HG03457 (cell line): ENCODE data around the gene CCDC90B.
A peak's percentile ranks its signal among the peaks of the same experiment; 100 is the strongest.
"Not testable (repeated sequence)": the region's sequence is repeated elsewhere in the genome, so short reads cannot be mapped to it uniquely, and the experiment has no call there.

Source experiments
- ATAC-seq: cut with Tn5 transposase; IDR thresholded peaks from one replicate; pipeline ENCODE4 v1.9.1; 2021; ENCODE audit warnings: moderate number of reproducible peaks; ENCODE audit not compliant: unreplicated experiment

CCDC90B gene

DNA sequence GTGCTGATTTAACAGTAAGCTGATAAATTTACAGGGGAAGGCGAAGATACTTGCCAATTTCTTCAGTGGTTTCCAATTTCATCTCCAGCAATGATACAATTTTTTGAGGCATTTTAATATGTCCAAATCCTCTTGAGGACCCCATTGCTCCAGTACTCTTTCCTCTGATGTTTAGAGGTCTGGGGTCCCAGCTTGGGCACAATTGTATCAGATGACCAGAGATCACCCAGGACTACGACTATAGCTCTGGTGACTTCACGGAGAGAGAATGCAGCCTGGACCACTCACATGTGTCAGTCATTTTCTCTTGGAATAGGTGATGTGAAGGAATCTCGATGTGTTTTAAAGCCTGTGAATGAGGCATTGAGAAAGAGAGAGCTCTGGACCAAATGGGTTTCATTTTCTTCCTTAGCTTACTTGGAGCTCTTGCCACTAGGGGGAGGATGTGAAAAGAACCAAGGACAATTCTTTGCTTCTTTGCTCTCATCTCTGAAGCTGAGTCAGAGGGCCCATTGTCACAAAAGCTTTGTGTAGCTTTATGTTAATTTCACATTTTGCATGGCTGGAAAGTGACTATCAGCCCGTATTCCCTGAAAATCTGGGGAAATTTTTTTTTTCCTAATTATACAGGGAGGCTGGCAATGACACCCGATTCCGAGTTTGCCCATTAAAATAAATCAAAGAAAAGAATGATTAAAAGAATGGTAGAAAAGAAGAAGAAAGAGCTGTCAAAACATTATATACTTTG is 6.7 kb upstream of the CCDC90B start:
- no peak for ATAC-seq

GRCh38 chr11:83287631-83288030 is 1.5 kb upstream of the CCDC90B start:
- ATAC-seq, result no peak

DNA sequence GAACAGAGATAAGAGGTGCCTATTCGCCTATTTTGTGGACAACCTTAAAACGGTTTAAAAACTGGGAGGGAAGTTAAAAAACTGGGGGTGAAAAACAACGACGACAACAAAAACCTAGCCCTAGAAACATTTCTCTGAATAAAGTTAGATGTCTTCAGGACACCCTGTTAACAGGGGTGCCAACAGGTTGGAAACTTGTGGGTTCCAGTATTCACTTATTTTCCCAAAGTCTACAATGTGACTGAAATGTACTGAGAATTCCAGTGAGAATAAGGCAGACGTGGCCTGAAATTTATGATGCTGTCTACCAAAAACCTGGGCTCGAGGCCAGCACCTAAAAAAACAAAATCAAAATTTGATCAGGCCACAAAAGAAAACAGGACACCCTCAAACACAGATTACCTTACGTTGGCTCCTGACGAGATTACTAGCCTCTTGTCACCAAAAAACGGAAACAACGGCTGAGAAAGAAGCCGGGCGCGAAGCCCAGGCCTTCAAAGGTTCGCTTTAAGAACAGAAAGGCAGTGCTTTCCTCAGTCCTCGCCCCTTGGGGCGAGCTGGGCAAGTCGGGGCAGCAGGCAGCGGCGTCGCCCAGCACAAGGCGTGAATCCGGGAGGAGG is 906 bp downstream of the CCDC90B start:
- ATAC-seq, result peak; percentile 38

- no peak for ATAC-seq
These were observed 1.5 kb downstream of the CCDC90B start for GRCh38 chr11:83284501-83285150.

GRCh38 chr11:83282084-83282716 is 4.0 kb downstream of the CCDC90B start:
- ATAC-seq, result no peak

DNA sequence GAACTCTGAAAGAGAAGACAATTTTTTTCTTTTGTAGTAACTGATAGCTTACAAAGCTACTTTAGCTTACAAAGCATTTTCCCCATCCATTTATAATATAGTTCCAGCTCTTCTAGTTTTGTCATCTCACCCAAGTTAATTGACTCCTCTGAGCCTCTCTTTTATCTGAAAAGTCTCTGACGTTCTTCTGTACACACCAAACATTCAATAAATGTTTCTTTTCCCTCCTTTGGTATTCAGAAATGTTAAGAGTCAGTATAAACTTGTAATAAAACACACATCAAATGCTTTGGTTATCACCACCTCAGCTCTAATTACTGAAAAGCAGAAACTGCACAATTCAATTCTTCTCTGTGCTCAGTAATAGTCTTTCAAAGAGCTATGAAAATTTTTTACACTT is 5.9 kb downstream of the CCDC90B start:
- no peak for ATAC-seq

DNA sequence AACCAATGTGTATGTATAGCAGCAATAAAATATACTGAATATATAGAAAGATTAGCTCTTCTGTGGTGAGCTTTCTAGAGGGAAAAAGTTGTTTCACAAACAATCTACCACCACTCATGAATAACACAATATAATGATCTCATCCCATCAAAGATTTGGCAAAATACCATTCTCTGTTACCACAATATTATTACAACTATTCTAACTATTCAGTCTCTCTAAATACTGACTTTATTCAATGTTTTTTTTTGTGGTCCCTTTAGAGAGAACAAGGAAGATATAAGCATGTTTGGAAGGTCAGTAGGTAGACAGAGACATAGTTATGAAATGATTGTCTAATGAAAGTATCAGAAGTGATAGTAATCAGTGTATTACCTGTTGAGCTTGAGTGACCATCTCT is 7.8 kb downstream of the CCDC90B start:
- no peak for ATAC-seq

- no peak for ATAC-seq
These were observed 10.1 kb downstream of the CCDC90B start for GRCh38 chr11:83275888-83276641.

DNA sequence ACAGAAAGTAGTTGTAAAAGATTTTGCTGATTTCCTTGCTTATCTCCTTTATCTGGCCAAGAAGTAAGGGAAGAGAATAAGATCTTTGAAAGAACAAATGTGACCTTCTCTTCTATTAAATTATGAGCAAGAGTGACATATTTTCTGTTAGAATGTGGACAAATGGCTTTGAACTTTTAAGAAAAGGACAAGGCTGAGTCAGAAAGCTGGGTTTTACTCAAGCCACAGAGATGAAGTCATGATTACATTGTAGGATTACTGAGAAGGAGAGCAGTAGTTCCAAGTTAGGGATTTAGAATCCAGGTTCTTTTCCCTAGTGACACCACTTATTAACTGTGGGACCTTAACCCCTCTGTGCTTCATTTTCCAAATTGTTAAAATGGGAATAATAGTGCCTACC is 13.5 kb downstream of the CCDC90B start:
- no peak for ATAC-seq

GRCh38 chr11:83271734-83272133 is 14.4 kb downstream of the CCDC90B start:
- not testable (repeated sequence) for ATAC-seq

GRCh38 chr11:83269080-83269479 is 17.1 kb downstream of the CCDC90B start:
- not testable (repeated sequence) for ATAC-seq

GRCh38 chr11:83265331-83265730 is 20.8 kb downstream of the CCDC90B start:
- no peak for ATAC-seq

GRCh38 chr11:83259559-83259958 is 26.6 kb downstream of the CCDC90B start:
- ATAC-seq, result no peak

- ATAC-seq, result no peak
These were observed 28.4 kb downstream of the CCDC90B start for GRCh38 chr11:83257761-83258168.

- no peak for ATAC-seq
These were observed 29.4 kb downstream of the CCDC90B start for GRCh38 chr11:83256602-83257340.

DNA sequence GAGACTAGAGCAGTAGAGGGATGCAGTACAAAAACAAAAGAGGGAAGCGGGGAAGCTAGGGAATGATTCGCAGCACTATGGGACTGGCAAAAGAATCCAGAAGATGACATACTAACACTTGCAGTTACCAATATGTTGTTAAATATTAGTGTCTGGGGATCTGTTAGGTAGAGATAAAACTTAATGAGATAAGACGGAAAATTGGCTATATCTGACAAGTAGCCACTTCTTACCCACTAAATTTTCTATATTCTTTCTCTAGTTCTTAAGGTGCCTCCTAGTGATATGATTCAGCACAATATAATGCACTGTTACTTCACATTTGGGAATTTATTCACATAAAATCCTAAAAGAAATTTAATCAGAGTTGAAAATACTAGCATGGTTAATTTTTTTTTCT is 30.8 kb downstream of the CCDC90B start:
- no peak for ATAC-seq

DNA sequence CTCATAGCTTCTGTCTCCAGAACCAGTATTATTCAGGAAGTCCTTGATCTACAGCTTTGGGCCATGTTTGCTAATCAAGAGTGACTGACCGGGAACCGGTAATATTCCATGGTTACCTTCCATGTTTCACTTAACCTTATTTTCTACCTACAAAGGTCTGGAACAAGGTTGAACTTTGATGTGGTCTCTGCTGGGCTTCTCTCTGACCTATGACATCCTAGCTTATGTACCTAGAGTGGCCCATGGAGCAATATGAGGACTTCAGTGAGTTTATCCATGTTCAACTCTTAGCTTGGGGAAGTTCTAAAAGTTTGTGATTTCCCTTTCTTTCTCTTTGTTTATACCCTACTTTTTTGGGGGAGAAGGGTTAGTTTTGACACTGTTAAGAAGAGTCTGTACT is 33.2 kb downstream of the CCDC90B start:
- ATAC-seq, result no peak

- no peak for ATAC-seq
These were observed 33.9 kb downstream of the CCDC90B start for GRCh38 chr11:83252266-83252665.

DNA sequence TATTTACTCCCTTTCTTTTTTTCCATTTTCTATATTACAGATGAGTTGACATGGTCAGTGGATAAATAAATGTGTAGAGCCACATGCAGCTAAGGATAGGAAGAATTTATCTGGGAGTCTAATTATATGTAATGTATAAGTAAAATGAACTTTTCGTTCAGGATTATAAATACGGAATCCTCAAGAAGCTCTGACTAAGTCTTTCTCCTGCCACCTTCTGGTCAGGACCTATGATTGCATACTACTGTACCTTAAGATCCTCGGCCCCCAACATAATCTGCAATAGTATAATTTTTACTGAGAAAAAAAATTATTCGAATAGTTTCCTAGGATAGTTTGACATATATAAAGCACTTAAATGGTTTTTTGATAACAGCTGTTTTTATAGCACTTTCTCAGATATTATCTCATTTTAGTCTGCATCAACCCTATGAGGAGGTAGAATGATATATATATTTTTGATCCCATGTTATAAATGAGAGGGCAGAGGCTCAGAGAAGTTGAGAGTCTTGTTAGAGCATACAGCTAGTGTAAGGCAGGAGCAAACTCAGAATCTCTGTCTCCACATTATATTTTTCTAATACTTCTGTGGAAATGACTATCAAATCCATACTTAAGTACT is 36.1 kb downstream of the CCDC90B start:
- no peak for ATAC-seq

GRCh38 chr11:83249445-83249844 is 36.7 kb downstream of the CCDC90B start:
- no peak for ATAC-seq
